Measurements from ENCODE around the gene ANO10. TPM values are rescaled to one million over a fixed set of nuclear protein-coding genes. Genes with fewer than 3 reads are reported as not detected.
"Not testable (repeated sequence)": the region's sequence is repeated elsewhere in the genome, so short reads cannot be mapped to it uniquely, and the experiment has no call there.

Gene ANO10
- 10 to 100 TPM; 17.7 to 19.8 TPM for polyA plus RNA-seq

- WGBS, 2 donors, result 1% methylated on average over 72 to 80 of the region's 80 CpGs
- Histone ChIP-seq H3K36me3 (ENCODE audit: control insufficient read depth in 2 of 2, insufficient read depth in 2 of 2, low read length in 1 of 2) (no peaks in the 10 kb centered on the region), H3K27ac (ENCODE audit: low read depth in 2 of 2, low read length in 1 of 2) (peak within 1 kb of the TSS; percentile 77 to 86), H3K9me3 (ENCODE audit: control insufficient read depth in 2 of 2, insufficient read depth in 1 of 2, low read depth in 1 of 2, low read length in 1 of 2) (no peaks in the 10 kb centered on the region), H3K4me3 (ENCODE audit: low read depth in 1 of 2, low read length in 2 of 2) (peak within 1 kb of the TSS; percentile 78 to 83), H3K27me3 (ENCODE audit: control insufficient read depth in 1 of 2, insufficient read depth in 2 of 2, low read length in 2 of 2) (no peaks in the 10 kb centered on the region), H3K4me1 (ENCODE audit: control insufficient read depth in 2 of 2, insufficient read depth in 2 of 2, low read length in 1 of 2) (no peaks in the 10 kb centered on the region)
Measured at GRCh38 chr3:43621656-43622432, at the start of gene ANO10. ANO10 (minus strand) TSS chr3:43622011; CDS start chr3:43605852, 16,159 bp downstream.

GRCh38 chr3:43670635-43671522 lies 49.1 kb upstream of the ANO10 start:
- no peaks in the 10 kb centered on the region for H3K4me1 ChIP-seq (ENCODE audit: control insufficient read depth in 2 of 2, insufficient read depth in 2 of 2, low read length in 1 of 2)
- no peak overlapping the region for H3K4me3 ChIP-seq (ENCODE audit: low read depth in 1 of 2, low read length in 2 of 2)
- H3K27ac ChIP-seq (ENCODE audit: low read depth in 2 of 2, low read length in 1 of 2), result no peak overlapping the region
- 86 to 94% methylated on average over 5 of the region's 5 CpGs for WGBS, 2 donors
- no peaks in the 10 kb centered on the region for H3K9me3 ChIP-seq (ENCODE audit: control insufficient read depth in 2 of 2, insufficient read depth in 1 of 2, low read depth in 1 of 2, low read length in 1 of 2)
- H3K36me3 ChIP-seq (ENCODE audit: control insufficient read depth in 2 of 2, insufficient read depth in 2 of 2, low read length in 1 of 2), result no peaks in the 10 kb centered on the region
- no peaks in the 10 kb centered on the region for H3K27me3 ChIP-seq (ENCODE audit: control insufficient read depth in 1 of 2, insufficient read depth in 2 of 2, low read length in 2 of 2)

GRCh38 chr3:43665011-43665410 lies 43.2 kb upstream of the ANO10 start:
- H3K4me1 ChIP-seq (ENCODE audit: control insufficient read depth in 2 of 2, insufficient read depth in 2 of 2, low read length in 1 of 2); H3K27me3 ChIP-seq (ENCODE audit: control insufficient read depth in 1 of 2, insufficient read depth in 2 of 2, low read length in 2 of 2); H3K4me3 ChIP-seq (ENCODE audit: low read depth in 1 of 2, low read length in 2 of 2); H3K9me3 ChIP-seq (ENCODE audit: control insufficient read depth in 2 of 2, insufficient read depth in 1 of 2, low read depth in 1 of 2, low read length in 1 of 2); H3K27ac ChIP-seq (ENCODE audit: low read depth in 2 of 2, low read length in 1 of 2); H3K36me3 ChIP-seq (ENCODE audit: control insufficient read depth in 2 of 2, insufficient read depth in 2 of 2, low read length in 1 of 2): not testable (repeated sequence)
- 96% methylated on average over 3 of the region's 3 CpGs for WGBS, 2 donors

GRCh38 chr3:43661376-43661775 lies 39.6 kb upstream of the ANO10 start:
- 62 to 84% methylated on average over 1 of the region's 1 CpG for WGBS, 2 donors
- not testable (repeated sequence) for H3K4me1 ChIP-seq (ENCODE audit: control insufficient read depth in 2 of 2, insufficient read depth in 2 of 2, low read length in 1 of 2); H3K27ac ChIP-seq (ENCODE audit: low read depth in 2 of 2, low read length in 1 of 2); H3K27me3 ChIP-seq (ENCODE audit: control insufficient read depth in 1 of 2, insufficient read depth in 2 of 2, low read length in 2 of 2); H3K9me3 ChIP-seq (ENCODE audit: control insufficient read depth in 2 of 2, insufficient read depth in 1 of 2, low read depth in 1 of 2, low read length in 1 of 2); H3K36me3 ChIP-seq (ENCODE audit: control insufficient read depth in 2 of 2, insufficient read depth in 2 of 2, low read length in 1 of 2); H3K4me3 ChIP-seq (ENCODE audit: low read depth in 1 of 2, low read length in 2 of 2)

GRCh38 chr3:43659250-43659880 lies 37.6 kb upstream of the ANO10 start:
- H3K36me3 ChIP-seq (ENCODE audit: control insufficient read depth in 2 of 2, insufficient read depth in 2 of 2, low read length in 1 of 2), result no peaks in the 10 kb centered on the region
- WGBS, 2 donors, result 85 to 86% methylated on average over 13 of the region's 13 CpGs

GRCh38 chr3:43656390-43656789 lies 34.6 kb upstream of the ANO10 start:
- not testable (repeated sequence) for H3K36me3 ChIP-seq (ENCODE audit: control insufficient read depth in 2 of 2, insufficient read depth in 2 of 2, low read length in 1 of 2); H3K27ac ChIP-seq (ENCODE audit: low read depth in 2 of 2, low read length in 1 of 2); H3K4me1 ChIP-seq (ENCODE audit: control insufficient read depth in 2 of 2, insufficient read depth in 2 of 2, low read length in 1 of 2); H3K27me3 ChIP-seq (ENCODE audit: control insufficient read depth in 1 of 2, insufficient read depth in 2 of 2, low read length in 2 of 2); H3K9me3 ChIP-seq (ENCODE audit: control insufficient read depth in 2 of 2, insufficient read depth in 1 of 2, low read depth in 1 of 2, low read length in 1 of 2); H3K4me3 ChIP-seq (ENCODE audit: low read depth in 1 of 2, low read length in 2 of 2)
- 94 to 96% methylated on average over 22 of the region's 22 CpGs for WGBS, 2 donors

More at GRCh38 chr3:43659250-43659880, 37.6 kb upstream of the ANO10 start:
- Histone ChIP-seq H3K4me1 (ENCODE audit: control insufficient read depth in 2 of 2, insufficient read depth in 2 of 2, low read length in 1 of 2) (no peaks in the 10 kb centered on the region), H3K27me3 (ENCODE audit: control insufficient read depth in 1 of 2, insufficient read depth in 2 of 2, low read length in 2 of 2) (no peaks in the 10 kb centered on the region), H3K4me3 (ENCODE audit: low read depth in 1 of 2, low read length in 2 of 2) (no peak overlapping the region), H3K27ac (ENCODE audit: low read depth in 2 of 2, low read length in 1 of 2) (no peak overlapping the region), H3K9me3 (ENCODE audit: control insufficient read depth in 2 of 2, insufficient read depth in 1 of 2, low read depth in 1 of 2, low read length in 1 of 2) (no peaks in the 10 kb centered on the region)

- H3K27me3 ChIP-seq (ENCODE audit: control insufficient read depth in 1 of 2, insufficient read depth in 2 of 2, low read length in 2 of 2), result no peaks in the 10 kb centered on the region
- H3K27ac ChIP-seq (ENCODE audit: low read depth in 2 of 2, low read length in 1 of 2), result no peak overlapping the region
- no peaks in the 10 kb centered on the region for H3K9me3 ChIP-seq (ENCODE audit: control insufficient read depth in 2 of 2, insufficient read depth in 1 of 2, low read depth in 1 of 2, low read length in 1 of 2)
- no peak overlapping the region for H3K4me3 ChIP-seq (ENCODE audit: low read depth in 1 of 2, low read length in 2 of 2)
- H3K36me3 ChIP-seq (ENCODE audit: control insufficient read depth in 2 of 2, insufficient read depth in 2 of 2, low read length in 1 of 2), result no peaks in the 10 kb centered on the region
- 62 to 74% methylated on average over 1 of the region's 1 CpG for WGBS, 2 donors
- peaks cover 0 to 2% of the 10 kb centered on the region in 2 donors for H3K4me1 ChIP-seq (ENCODE audit: control insufficient read depth in 2 of 2, insufficient read depth in 2 of 2, low read length in 1 of 2)
Measured at GRCh38 chr3:43650345-43650744, 28.5 kb upstream of the ANO10 start.

- WGBS, 2 donors, result 42 to 49% methylated on average over 6 of the region's 6 CpGs
- Histone ChIP-seq H3K36me3 (ENCODE audit: control insufficient read depth in 2 of 2, insufficient read depth in 2 of 2, low read length in 1 of 2) (no peaks in the 10 kb centered on the region), H3K9me3 (ENCODE audit: control insufficient read depth in 2 of 2, insufficient read depth in 1 of 2, low read depth in 1 of 2, low read length in 1 of 2) (no peaks in the 10 kb centered on the region), H3K27me3 (ENCODE audit: control insufficient read depth in 1 of 2, insufficient read depth in 2 of 2, low read length in 2 of 2) (no peaks in the 10 kb centered on the region), H3K4me1 (ENCODE audit: control insufficient read depth in 2 of 2, insufficient read depth in 2 of 2, low read length in 1 of 2) (peaks cover 0 to 2% of the 10 kb centered on the region in 2 donors), H3K4me3 (ENCODE audit: low read depth in 1 of 2, low read length in 2 of 2) (peak overlapping the region in 1 of 2 donors; percentile 24), H3K27ac (ENCODE audit: low read depth in 2 of 2, low read length in 1 of 2) (no peak overlapping the region)
Measured at GRCh38 chr3:43649365-43649968, 27.7 kb upstream of the ANO10 start.

GRCh38 chr3:43648957-43649356 lies 27.1 kb upstream of the ANO10 start:
- Histone ChIP-seq H3K4me1 (ENCODE audit: control insufficient read depth in 2 of 2, insufficient read depth in 2 of 2, low read length in 1 of 2) (peaks cover 0 to 2% of the 10 kb centered on the region in 2 donors), H3K9me3 (ENCODE audit: control insufficient read depth in 2 of 2, insufficient read depth in 1 of 2, low read depth in 1 of 2, low read length in 1 of 2) (no peaks in the 10 kb centered on the region), H3K36me3 (ENCODE audit: control insufficient read depth in 2 of 2, insufficient read depth in 2 of 2, low read length in 1 of 2) (no peaks in the 10 kb centered on the region), H3K27me3 (ENCODE audit: control insufficient read depth in 1 of 2, insufficient read depth in 2 of 2, low read length in 2 of 2) (no peaks in the 10 kb centered on the region), H3K27ac (ENCODE audit: low read depth in 2 of 2, low read length in 1 of 2) (no peak overlapping the region), H3K4me3 (ENCODE audit: low read depth in 1 of 2, low read length in 2 of 2) (no peak overlapping the region)
- WGBS, 2 donors, result 91 to 92% methylated on average over 3 of the region's 3 CpGs

All from esophagus (tissue), 2 donors.